ENCODE data around the gene USP24.

- TF ChIP-seq EZH2 (IDR thresholded peaks at IDR 0.05) (no peak), POLR2AphosphoS5 (IDR thresholded peaks at IDR 0.05; ENCODE audit: borderline replicate concordance, low read depth, low read length) (no peak), FOXP2 (optimal IDR thresholded peaks at IDR 0.05; ENCODE audit: control extremely low read depth, extremely low read length, insufficient read depth) (no peak)
These were observed 85.9 kb downstream of the USP24 start for GRCh38 chr1:55129194-55129728.

Measured in SK-N-MC (cell line).